ENCODE measurements around the gene TRIM24. TPM values are rescaled to one million over a fixed set of nuclear protein-coding genes. Genes with fewer than 3 reads are reported as not detected.
A peak's percentile ranks its signal among the peaks of the same experiment; 100 is the strongest.

The TRIM24 gene
- polyA plus RNA-seq, 3 donors = 3.5 to 8.9 (median 6.0) TPM

DNA sequence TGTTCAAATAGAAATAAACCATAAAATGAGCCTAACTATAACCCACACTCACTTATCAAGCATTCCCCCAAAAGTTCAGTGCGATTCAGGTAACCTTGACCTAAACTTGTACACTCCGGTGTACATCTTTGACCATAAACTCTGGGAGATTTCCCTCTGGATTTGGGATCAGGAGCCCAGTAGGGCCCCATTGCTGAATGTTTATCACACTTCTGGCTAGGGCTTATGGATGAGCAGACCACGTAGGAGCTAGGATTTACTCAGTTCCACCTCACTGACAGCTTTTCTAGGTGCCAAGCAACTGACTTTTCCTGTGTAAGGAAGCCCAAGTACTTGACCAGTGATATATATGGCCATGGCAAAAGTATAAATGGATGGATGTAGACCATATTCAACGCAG lies 127.4 kb downstream of the TRIM24 start:
- H3K9ac ChIP-seq (ENCODE audit: insufficient read depth, low read length, poor library complexity, severe bottlenecking) = no peak overlapping the region
- no peaks in the 10 kb centered on the region for H3K9me3 ChIP-seq (replicated peaks in 1 of 2; ENCODE audit: control insufficient read depth in 1 of 2, insufficient read depth in 1 of 2, low read length in 2 of 2)
- Mint-ChIP-seq H3K36me3 (peaks cover 41 to 51% of the 10 kb centered on the region in 2 donors), H3K4me1 (no peaks in the 10 kb centered on the region), H3K9me3 (no peaks in the 10 kb centered on the region), H3K27ac (no peak overlapping the region), H3K27me3 (ENCODE audit: low read depth in 3 of 3) (peaks cover 0 to 2% (median 0%) of the 10 kb centered on the region in 3 donors), H3K4me3 (no peak overlapping the region)
- H3K27ac ChIP-seq (ENCODE audit: low read depth in 1 of 2, low read length in 2 of 2) = peak overlapping the region in 1 of 2 donors; percentile 17
- no peaks in the 10 kb centered on the region for H3K27me3 ChIP-seq (ENCODE audit: control insufficient read depth in 2 of 2, insufficient read depth in 2 of 2, low read length in 2 of 2)
- H3K4me1 ChIP-seq (ENCODE audit: control insufficient read depth in 1 of 2, insufficient read depth in 2 of 2, low read length in 2 of 2) = no peaks in the 10 kb centered on the region
- no peak overlapping the region for H3K4me2 ChIP-seq (replicated peaks; ENCODE audit: extremely low read depth, low read length, poor library complexity, severe bottlenecking)
- no peak overlapping the region for H3K4me3 ChIP-seq (replicated peaks in 1 of 3; ENCODE audit: low read depth in 2 of 3, low read length in 3 of 3)
- H3K36me3 ChIP-seq (replicated peaks in 1 of 2; ENCODE audit: control insufficient read depth in 1 of 2, insufficient read depth in 2 of 2, low read length in 2 of 2) = peaks cover 32 to 56% of the 10 kb centered on the region in 2 donors
- H4K20me1 ChIP-seq (ENCODE audit: insufficient read depth, low read length) = no peaks in the 10 kb centered on the region
- H2AFZ ChIP-seq (ENCODE audit: insufficient read depth, low read depth, low read length, poor library complexity, severe bottlenecking) = no peak overlapping the region
- H3K79me2 ChIP-seq (ENCODE audit: insufficient read depth, low read length) = no peaks in the 10 kb centered on the region
- intact Hi-C loops (cut with micrococcal nuclease) = no loop called here
- TF ChIP-seq, protein P1, sequence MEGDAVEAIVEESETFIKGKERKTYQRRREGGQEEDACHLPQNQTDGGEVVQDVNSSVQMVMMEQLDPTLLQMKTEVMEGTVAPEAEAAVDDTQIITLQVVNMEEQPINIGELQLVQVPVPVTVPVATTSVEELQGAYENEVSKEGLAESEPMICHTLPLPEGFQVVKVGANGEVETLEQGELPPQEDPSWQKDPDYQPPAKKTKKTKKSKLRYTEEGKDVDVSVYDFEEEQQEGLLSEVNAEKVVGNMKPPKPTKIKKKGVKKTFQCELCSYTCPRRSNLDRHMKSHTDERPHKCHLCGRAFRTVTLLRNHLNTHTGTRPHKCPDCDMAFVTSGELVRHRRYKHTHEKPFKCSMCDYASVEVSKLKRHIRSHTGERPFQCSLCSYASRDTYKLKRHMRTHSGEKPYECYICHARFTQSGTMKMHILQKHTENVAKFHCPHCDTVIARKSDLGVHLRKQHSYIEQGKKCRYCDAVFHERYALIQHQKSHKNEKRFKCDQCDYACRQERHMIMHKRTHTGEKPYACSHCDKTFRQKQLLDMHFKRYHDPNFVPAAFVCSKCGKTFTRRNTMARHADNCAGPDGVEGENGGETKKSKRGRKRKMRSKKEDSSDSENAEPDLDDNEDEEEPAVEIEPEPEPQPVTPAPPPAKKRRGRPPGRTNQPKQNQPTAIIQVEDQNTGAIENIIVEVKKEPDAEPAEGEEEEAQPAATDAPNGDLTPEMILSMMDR (IDR thresholded peaks at IDR 0.05) = no peak
- 90% methylated on average over 3 of the region's 4 CpGs for WGBS (ENCODE audit: insufficient coverage)
- no peak for DNase-seq

DNA sequence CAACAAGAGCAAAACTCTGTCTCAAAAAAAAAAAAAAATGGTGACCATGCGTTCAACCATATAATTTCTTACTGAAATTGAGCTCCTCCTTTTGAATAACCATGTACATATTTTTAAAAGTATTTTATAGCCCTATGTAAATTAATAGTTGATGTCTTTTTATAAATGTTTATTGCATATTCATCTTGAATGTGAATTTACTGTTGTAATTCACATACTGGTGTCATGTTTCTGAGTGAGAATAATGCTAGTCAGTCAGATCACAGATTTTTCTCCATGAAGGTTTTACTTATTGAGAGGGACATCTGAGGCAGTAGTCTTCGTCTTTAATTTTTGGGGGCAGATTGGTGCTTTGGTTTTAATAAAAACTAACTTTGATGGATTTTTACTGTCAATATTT lies 128.9 kb downstream of the TRIM24 start:
- no peak for DNase-seq
- TF ChIP-seq, protein P1 (IDR thresholded peaks at IDR 0.05) = no peak
- Histone ChIP-seq H2AFZ (ENCODE audit: insufficient read depth, low read depth, low read length, poor library complexity, severe bottlenecking) (no peak overlapping the region), H3K4me1 (ENCODE audit: control insufficient read depth in 1 of 2, insufficient read depth in 2 of 2, low read length in 2 of 2) (no peaks in the 10 kb centered on the region), H3K9me3 (replicated peaks in 1 of 2; ENCODE audit: control insufficient read depth in 1 of 2, insufficient read depth in 1 of 2, low read length in 2 of 2) (no peaks in the 10 kb centered on the region), H3K4me2 (replicated peaks; ENCODE audit: extremely low read depth, low read length, poor library complexity, severe bottlenecking) (no peak overlapping the region), H3K27ac (ENCODE audit: low read depth in 1 of 2, low read length in 2 of 2) (no peak overlapping the region), H3K27me3 (ENCODE audit: control insufficient read depth in 2 of 2, insufficient read depth in 2 of 2, low read length in 2 of 2) (no peaks in the 10 kb centered on the region), H4K20me1 (ENCODE audit: insufficient read depth, low read length) (no peaks in the 10 kb centered on the region), H3K36me3 (replicated peaks in 1 of 2; ENCODE audit: control insufficient read depth in 1 of 2, insufficient read depth in 2 of 2, low read length in 2 of 2) (peaks cover 26 to 41% of the 10 kb centered on the region in 2 donors), H3K4me3 (replicated peaks in 1 of 3; ENCODE audit: low read depth in 2 of 3, low read length in 3 of 3) (no peak overlapping the region), H3K79me2 (ENCODE audit: insufficient read depth, low read length) (no peaks in the 10 kb centered on the region), H3K9ac (ENCODE audit: insufficient read depth, low read length, poor library complexity, severe bottlenecking) (no peak overlapping the region)
- intact Hi-C loops (cut with micrococcal nuclease) = no loop called here
- Mint-ChIP-seq H3K36me3 (peaks cover 29 to 36% of the 10 kb centered on the region in 2 donors), H3K27me3 (ENCODE audit: low read depth in 3 of 3) (peaks cover 0 to 2% (median 0%) of the 10 kb centered on the region in 3 donors), H3K4me3 (no peak overlapping the region), H3K9me3 (no peaks in the 10 kb centered on the region), H3K27ac (no peak overlapping the region), H3K4me1 (no peaks in the 10 kb centered on the region)
- WGBS (ENCODE audit: insufficient coverage) = no CpG with 5 or more reads among the region's 2 CpGs

All from CD14-positive monocyte (primary cell).